HG03175 (cell line): ENCODE measurements around the gene ZNF280D.

Experiments used
- ATAC-seq: cut with Tn5 transposase; IDR thresholded peaks from one replicate; pipeline ENCODE4 v1.9.1; 2021; ENCODE audit warnings: mild to moderate bottlenecking, moderate library complexity; ENCODE audit not compliant: unreplicated experiment

Gene ZNF280D

DNA sequence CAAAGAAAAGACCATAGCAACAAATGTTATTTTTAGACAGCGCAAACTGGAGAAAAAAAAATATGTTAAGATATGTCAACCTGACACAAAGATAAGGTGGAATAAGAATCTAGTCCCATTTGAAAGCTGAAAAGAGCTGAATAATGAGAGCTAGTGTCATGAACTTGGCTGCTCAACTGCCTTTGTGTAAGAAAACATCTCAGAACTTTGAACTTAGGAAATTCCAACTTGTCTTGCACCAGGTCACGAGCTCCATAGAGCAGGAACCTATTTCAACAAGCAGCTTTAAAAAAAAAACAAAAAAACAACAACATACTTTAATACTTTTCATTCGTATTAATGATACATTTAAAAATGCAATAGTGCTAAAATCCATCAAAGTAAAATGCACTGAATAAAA is 79.5 kb downstream of the ZNF280D start:
- ATAC-seq = no peak

DNA sequence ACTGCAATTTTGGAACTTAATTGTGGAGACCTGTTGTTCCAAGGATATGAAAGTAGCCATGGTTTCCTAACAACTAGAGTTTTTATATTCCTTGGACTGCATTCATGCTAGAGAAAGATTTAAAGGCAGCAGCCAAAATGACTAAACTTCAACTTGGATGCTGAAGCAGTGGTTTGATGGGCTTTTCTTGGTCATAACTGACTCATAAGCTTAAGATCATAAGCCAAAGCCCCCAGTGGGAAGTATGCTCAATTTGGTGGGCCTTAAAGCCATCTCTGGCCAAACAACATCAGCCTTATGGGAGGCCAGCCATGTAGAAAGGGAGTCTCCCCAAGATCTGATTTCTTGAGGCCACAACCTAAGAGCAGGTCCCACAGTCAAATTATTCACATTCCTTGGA is 80.2 kb downstream of the ZNF280D start:
- ATAC-seq = no peak

DNA sequence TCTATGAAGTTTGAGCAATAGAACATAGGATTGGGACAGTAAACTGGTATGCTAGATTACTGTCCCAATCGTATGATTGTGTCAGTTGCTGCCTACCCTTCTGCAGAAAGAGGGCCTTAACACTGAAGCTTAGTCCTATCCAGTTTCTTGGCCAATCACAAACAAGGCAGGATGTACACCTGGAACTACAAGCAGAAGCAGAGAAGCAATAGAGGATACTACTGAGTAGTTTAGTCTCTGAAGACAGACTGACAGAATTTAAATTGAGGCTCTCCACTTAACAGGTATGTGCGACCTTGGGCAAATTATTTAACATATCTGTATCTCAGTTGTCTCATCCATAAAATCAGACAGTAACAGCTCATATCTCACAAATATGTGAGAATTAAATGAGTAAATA is 85.0 kb downstream of the ZNF280D start:
- no peak for ATAC-seq

DNA sequence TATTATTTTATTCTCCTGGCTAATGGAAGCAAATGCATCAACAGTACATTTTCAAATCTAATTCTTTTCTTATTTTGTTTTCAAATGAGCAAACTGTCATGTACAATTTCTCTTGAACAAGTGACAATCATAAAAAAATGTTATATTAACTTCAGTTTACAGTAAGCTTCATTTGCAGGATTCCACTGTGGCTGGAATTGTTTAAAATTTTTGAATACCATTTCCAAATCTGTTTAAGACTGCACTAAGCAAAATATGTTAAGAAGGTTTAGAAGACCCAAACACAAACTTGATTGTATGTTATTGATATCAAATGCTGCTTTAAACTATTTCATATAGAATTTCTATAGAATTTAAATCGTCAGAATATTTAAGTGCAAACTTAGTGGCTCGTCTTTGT is 92.8 kb downstream of the ZNF280D start:
- no peak for ATAC-seq

DNA sequence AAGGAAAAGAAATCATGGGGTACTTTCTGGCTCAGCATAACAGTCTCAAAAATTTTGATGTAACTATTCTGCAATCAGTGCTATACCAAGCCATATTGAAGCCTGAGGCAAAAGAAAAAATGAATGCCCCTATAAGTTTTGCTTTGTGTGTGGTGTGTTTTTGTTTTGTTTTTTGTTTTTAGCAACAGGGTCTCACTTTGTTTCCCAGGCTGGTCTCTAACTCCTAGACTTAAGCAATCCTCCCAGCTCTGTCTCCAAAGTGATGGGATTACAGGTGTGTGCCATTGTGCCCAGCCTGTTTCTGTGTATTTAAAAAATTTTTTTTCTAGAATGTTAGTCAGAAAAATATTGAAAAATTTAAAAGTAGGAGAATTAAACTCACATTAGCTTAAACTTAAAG is 93.2 kb downstream of the ZNF280D start:
- no peak for ATAC-seq

DNA sequence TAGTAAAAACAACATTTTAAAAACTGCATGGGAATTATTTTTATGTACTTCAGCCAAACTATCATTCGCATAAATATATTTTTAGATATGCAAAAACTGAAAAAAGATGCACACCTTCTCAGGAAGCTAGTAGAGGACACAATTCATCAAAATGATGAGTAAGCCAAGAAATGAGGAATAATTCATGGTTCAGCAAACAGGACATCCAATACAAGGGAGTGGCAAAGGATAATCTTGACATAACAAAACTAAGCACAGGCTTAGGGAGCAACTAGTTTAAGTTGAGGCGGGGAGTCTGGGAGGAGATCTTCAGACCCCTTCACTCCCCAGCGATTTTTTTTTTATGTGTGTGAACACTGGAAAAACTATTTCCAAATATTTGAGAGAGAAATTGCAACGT is 93.7 kb downstream of the ZNF280D start:
- no peak for ATAC-seq

DNA sequence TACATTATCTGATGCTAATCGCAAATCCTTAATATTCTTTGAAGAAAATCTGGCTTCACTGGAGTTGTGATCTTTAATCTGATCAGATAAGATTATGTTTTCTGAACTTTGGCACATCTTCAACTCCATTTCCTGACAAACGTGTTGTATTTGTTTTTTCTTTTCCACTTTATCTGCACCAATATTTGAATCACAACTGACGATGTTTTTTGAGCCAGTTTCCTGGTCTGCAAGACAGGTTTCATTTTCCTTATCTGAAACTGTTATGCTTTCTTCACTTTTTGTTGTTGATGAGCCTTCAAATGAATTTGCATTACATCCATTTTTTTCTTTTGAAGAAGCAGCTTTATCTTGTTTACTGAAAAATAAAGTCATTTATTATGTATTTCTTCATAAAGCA is 101.5 kb downstream of the ZNF280D start:
- no peak for ATAC-seq

DNA sequence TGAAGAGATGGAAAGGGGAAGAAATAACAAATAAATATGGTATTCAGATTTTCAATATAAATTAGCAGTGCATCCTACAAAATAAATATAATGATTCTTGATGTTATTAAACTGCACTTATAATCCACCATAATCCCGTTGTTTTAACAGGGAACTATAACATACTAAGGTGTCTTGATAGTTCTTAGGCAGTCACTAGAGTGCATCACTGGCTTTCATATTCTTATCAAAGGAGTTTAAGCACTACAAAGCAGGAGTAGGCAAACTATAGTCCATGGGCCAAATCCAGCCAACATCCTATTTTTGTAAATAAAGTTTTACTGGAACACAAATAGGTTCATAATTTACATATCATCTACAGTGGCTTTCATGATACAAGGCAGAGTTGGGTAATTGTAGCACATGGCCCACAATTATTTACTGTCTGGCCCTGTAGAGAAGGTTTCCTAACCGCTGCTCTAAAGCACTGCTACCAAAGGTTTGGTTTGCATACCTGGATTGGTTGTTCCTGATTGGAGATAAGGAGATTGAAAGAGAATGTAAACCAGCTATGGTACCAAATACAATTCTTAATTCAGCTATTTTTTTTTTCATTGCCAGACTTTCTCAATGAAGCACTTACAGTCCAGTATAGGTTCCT is 104.3 kb downstream of the ZNF280D start:
- no peak for ATAC-seq

DNA sequence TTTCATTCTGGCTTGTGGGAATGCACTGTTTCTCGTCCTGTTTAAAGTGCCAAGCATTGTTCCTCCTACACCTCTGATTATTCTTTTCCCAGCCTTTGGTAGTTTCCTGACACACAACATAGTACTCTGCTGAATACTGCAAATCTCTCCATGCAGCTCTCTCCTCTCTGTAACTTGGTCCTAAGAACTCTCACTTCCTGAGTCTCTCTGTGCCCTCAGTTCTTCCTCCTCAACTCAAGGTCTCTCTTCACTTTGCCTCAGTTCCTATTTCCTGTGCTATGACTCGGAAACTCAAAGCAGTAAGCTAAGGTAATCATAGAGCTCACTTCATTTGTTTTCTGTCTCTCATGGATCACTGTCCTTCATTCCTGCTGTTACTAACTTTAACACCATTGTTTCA is 113.4 kb downstream of the ZNF280D start:
- no peak for ATAC-seq

DNA sequence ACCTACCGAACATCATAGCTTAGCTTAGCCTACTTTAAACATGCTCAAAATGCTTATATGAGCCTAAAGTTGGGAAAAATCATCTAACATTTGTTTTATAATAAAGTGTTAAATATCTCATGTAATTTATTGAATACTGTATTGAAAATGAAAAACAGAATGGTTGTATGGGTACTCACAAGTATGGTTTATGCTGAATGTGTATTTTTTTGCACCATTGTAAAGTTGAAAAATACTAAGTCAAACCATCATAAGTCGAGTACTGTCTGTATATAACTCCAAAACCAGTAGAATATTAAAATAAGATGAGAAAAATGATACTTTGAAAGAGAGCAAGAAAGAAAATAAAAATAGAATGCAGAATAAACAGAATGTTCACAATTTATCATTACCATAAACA is 115.7 kb downstream of the ZNF280D start:
- ATAC-seq = no peak

DNA sequence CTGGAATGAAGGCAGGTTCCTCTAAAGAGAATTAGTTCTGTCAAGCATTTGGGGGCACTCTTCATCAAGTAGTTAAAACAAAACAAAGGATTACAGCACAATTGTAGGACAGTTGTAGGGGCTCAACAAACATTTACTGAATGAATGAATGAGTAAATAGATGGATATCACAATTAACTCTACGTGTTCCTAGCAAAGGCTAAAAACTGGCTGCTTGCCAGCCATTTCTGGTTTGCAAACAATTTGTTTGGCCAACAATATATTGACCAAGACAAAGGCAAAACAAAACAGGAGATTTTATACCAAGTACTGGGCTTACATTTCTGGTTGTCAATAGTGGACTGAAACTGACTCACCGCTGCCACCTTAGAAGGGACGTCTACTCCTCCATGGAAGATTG is 116.8 kb downstream of the ZNF280D start:
- ATAC-seq = no peak

DNA sequence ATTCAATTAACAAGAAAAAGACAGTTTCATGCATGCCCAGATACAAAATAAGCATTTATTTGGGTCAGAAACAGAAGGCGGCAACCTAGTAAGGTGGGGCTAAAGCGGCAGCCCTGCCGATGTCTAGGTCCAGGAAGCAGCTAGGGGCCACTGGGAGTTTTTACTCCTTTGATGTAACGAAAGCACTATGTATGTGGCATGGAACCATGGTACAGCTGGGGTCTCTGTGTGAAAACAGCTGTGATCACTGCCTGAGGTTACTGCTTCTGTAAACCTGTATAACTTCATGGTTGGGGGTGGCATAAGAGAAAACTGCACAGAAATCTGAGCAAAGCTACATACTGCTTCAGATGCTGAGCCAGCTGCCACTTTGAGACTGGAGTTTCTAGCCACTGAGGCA is 119.5 kb downstream of the ZNF280D start:
- no peak for ATAC-seq

DNA sequence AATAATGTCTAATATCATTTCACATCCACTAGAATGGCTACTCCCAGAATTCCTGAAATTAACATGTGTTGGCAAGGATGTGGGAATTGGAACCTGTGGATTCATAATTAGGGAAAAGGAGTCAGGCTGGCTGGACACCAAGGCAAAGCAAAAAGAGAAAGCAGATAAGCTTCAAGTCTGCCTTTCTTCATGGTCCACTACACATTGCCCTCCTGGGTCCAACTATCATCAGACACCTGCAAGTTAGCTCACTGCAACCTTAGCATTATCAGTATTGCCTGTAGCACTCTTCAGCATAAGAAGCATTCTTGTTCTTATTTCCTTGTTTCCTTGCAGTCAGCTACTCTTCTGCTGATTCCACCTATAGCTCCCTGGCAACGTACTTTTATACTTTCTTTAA is 124.3 kb downstream of the ZNF280D start:
- no peak for ATAC-seq

DNA sequence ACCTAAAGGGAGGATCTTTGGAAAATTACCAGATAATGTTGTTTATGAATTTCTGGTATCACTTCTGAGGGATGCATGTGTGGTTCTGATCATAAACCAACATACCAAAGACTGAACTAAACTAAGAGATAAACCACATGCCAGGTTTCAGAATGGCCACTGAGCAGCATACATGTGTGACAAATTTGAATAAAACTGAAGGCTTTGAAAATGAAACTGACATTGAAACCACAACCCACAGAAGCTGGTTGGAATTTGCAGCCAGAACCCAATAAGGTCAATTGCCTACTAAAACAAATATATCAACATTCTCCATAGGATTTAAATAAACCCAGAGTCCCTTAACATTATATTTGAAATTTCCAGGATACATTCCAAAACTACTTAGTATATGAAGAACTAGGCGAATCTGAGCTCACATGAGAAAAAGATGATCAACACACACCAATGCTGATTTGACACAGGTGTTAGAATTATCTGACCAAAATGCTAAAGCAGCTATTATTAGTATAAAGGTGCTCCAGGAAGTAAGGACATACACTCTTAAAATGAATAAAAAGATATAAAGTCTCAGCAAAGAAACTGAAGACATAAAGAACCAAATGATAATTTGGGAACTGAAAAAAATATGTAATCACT is 125.0 kb downstream of the ZNF280D start:
- peak; percentile 99 for ATAC-seq

DNA sequence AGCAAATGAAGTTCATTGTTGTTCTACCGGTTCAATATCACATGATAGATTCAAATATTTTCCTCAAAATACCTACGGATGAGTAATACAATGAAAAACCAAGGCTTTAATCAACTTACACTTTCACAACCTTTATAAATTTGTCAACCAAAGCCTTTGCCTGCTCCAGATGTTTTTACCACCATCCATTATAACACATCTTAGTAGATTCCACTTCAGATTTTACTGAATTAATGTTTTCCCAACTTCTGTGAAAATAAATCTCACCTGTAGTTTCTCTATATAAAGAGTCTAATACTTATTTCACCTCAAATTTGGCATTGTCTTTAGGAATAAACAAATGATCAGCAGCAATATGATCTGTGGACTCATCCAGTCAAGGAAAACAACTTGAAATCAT is 131.1 kb downstream of the ZNF280D start:
- ATAC-seq = no peak

DNA sequence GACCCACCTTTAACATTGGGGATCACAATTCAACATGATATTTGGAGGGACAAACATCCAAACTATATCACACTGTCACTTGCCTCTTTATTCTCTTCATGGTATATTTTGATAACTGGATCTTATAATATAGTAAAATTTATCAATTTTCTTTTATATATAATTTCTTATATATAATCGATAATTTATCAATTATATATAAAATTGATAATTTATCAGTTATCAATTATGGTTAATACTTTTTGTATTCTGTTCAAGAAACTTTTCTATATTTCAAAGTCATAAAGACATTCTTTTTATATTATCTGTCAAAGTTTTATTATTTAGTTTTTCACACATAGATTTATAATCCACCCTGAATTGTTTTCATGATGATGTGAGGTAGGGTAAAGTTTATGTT is 132.9 kb downstream of the ZNF280D start:
- ATAC-seq = no peak

DNA sequence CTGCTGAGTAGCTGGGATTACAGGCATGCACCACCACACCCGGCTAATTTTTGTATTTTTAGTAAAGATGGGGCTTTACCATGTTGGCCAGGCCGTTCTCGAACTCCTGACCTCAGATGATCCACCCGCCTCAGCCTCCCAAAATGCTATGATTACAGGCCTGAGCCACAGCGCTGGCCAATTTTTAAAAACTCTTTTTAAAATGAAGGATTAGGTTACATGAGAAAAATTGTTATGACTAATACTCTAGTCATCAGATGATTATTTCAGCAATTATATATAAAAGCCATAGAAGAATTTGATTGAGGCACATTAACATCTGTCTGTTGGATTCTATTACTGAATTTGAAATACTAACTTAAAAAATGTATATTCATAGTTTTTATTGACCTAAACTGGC is 134.3 kb downstream of the ZNF280D start:
- ATAC-seq = no peak

DNA sequence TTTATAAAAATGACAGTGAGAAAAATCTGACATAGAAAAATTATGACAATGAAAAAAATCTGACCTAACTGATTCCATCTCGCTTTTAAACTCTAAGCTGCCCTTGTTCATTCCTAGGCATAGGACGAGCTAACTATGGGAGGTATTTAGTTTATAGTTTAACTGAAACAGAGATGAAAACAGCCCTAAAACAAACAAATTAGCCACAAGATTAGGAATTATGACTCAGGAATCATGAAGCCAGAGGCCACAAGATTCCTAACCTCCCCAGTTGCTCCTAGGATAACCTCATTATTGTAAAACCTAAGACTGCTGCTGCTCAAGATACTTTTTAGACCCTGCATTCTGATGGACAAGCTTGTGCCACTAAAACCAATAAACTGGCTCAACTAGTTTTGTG is 145.6 kb downstream of the ZNF280D start:
- no peak for ATAC-seq

DNA sequence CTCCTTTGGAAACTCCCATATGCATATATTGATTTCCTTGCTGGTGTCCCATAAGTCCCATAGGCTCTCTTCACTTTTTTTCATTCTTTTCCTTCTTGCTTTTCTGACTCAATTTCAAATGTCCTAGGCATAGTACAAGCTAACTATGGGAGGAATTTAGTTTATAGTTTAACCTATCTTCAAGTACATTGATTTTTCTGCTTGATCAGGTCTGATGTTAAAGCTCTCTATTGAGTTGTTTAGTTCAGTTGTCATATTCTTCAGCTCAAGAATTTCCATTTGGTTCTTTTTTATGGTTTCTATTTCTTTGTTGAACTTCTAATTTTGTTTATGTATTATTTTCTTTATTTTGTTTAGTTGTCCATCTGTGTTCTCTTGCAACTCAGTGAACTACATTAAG is 147.1 kb downstream of the ZNF280D start:
- ATAC-seq = no peak

DNA sequence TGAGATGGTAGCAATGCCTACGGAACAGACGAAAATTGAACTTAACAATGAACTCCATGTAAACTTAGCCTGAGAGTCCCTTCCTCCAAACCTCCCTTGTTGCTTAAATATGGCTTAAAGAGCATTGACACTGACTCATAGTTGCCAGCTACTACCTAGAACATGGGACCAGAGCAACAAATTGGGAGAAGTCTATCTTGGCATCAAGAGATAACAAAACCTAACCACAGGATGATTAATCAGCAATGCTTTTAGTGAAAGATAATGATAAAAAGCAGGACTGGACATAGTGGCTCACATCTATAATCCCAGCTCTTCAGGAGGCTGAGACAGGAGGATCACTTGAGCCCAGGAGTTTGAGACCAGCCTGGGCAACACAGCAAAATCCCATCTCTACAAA is 150.5 kb downstream of the ZNF280D start:
- no peak for ATAC-seq
